IMR-90 (cell line): ENCODE results near the gene STARD13. TPM values are rescaled to one million over a fixed set of nuclear protein-coding genes. Genes with fewer than 3 reads are reported as not detected.

Experiments
- ATAC-seq: fragments of 200-7000 bp; cut with Tn5 transposase; 2 replicates; pipeline ENCODE4 v1.9.1; 2020; ENCODE audit warnings: low read depth, mild to moderate bottlenecking, moderate library complexity
- BruUV-seq: library from RNA; stranded (reverse); fragments of 400-500 nt; replicated peaks from 2 replicates; lab custom pipeline; 2021; lab: Mats Ljungman, UMichigan
- CTCF ChIA-PET: fragments of 300-600 bp; formaldehyde crosslinking; extraction: SDS; loops from one replicate; lab custom pipeline; 2021; ENCODE audit warnings: antibody characterized with exemption; lab: Yijun Ruan, JAX
- POLR2A ChIA-PET: fragments of 300-600 bp; sonication (Branson Sonifier 250); formaldehyde crosslinking; loops from one replicate; lab custom pipeline; 2022; ENCODE audit warnings: antibody characterized with exemption; ENCODE audit not compliant: unreplicated experiment; lab: Charles Lee
- DNase-seq: peaks from one replicate; pipeline ENCODE4 v3.0.0; 2013
- H2AFZ ChIP-seq: replicated peaks from 2 replicates; pipeline ENCODE3; 2013; ENCODE audit warnings: low read length, mild to moderate bottlenecking; ENCODE audit not compliant: poor library complexity
- H2AK5ac ChIP-seq: 2 replicates; pipeline ENCODE4 v1.6.1; 2013; ENCODE audit warnings: low read depth, low read length, inconsistent platforms
- H2AK9ac ChIP-seq: replicated peaks from 2 replicates; pipeline ENCODE3; 2013; ENCODE audit warnings: mild to moderate bottlenecking, low read depth, low read length, moderate library complexity; ENCODE audit not compliant: poor library complexity
- H2BK120ac ChIP-seq: 2 replicates; pipeline ENCODE4 v1.6.1; 2013; ENCODE audit warnings: low read depth, low read length, inconsistent platforms
- H2BK15ac ChIP-seq: 3 replicates; pipeline ENCODE4 v1.6.1; 2013; ENCODE audit warnings: low read depth, low read length, inconsistent platforms
- H2BK20ac ChIP-seq: 2 replicates; pipeline ENCODE4 v1.6.1; 2013; ENCODE audit warnings: low read depth, mild to moderate bottlenecking, inconsistent platforms, low read length, moderate library complexity
- H2BK5ac ChIP-seq: 2 replicates; pipeline ENCODE4 v1.6.1; 2013; ENCODE audit warnings: mild to moderate bottlenecking, low read depth, low read length, inconsistent platforms; ENCODE audit not compliant: poor library complexity, severe bottlenecking
- H3K14ac ChIP-seq: replicated peaks from 2 replicates; pipeline ENCODE4 v1.6.1; 2013; ENCODE audit warnings: low read depth, low read length, inconsistent platforms
- H3K18ac ChIP-seq: 2 replicates; pipeline ENCODE4 v1.6.1; 2013; ENCODE audit warnings: low read depth, low read length, control low read depth
- H3K23ac ChIP-seq: 2 replicates; pipeline ENCODE4 v1.6.1; 2013; ENCODE audit warnings: low read depth, low read length, inconsistent platforms
- H3K27ac ChIP-seq: 2 replicates; pipeline ENCODE4 v1.5.1; 2013; ENCODE audit warnings: mild to moderate bottlenecking, control low read depth, low read length; ENCODE audit not compliant: insufficient read depth
- H3K27me3 ChIP-seq: 2 replicates; pipeline ENCODE4 v1.6.1; 2013; ENCODE audit warnings: low read length; ENCODE audit not compliant: control insufficient read depth, insufficient read depth
- H3K36me3 ChIP-seq: 2 replicates; pipeline ENCODE4 v1.6.1; 2013; ENCODE audit warnings: low read length, mixed read lengths; ENCODE audit not compliant: control insufficient read depth, insufficient read depth
- H3K4ac ChIP-seq: 2 replicates; pipeline ENCODE4 v1.6.1; 2013; ENCODE audit warnings: low read depth, low read length, inconsistent platforms
- H3K4me1 ChIP-seq: 2 replicates; pipeline ENCODE4 v1.6.1; 2013; ENCODE audit warnings: low read length, mixed read lengths; ENCODE audit not compliant: control insufficient read depth, insufficient read depth
- H3K4me2 ChIP-seq: 2 replicates; pipeline ENCODE4 v1.6.1; 2013; ENCODE audit warnings: low read depth, mild to moderate bottlenecking, control low read depth, low read length, moderate library complexity
- H3K4me3 ChIP-seq: 2 replicates; pipeline ENCODE4 v1.5.1; 2013; ENCODE audit warnings: low read depth, mild to moderate bottlenecking, control low read depth, low read length, moderate library complexity; ENCODE audit not compliant: insufficient read depth
- H3K56ac ChIP-seq: 2 replicates; pipeline ENCODE4 v1.6.1; 2013; ENCODE audit warnings: low read length, inconsistent platforms; ENCODE audit not compliant: insufficient read depth; ENCODE audit errors: extremely low read depth
- H3K79me1 ChIP-seq, 2 experiments: 2 replicates each; pipeline ENCODE4 v1.6.1; 2013; ENCODE audit warnings: low read length in 2 of 2, inconsistent platforms in 1 of 2, low read depth in 1 of 2
- H3K9ac ChIP-seq: 2 replicates; pipeline ENCODE4 v1.6.1; 2013; ENCODE audit warnings: low read depth, low read length, control low read depth
- H3K9me1 ChIP-seq: 2 replicates; pipeline ENCODE4 v1.6.1; 2013; ENCODE audit warnings: low read length, inconsistent platforms; ENCODE audit not compliant: insufficient read depth
- H3K9me3 ChIP-seq: 2 replicates; pipeline ENCODE4 v1.6.1; 2013; ENCODE audit warnings: low read length; ENCODE audit not compliant: control insufficient read depth, insufficient read depth
- H4K20me1 ChIP-seq: 2 replicates; pipeline ENCODE4 v1.6.1; 2013; ENCODE audit warnings: low read length, inconsistent platforms; ENCODE audit not compliant: insufficient read depth
- H4K5ac ChIP-seq: 2 replicates; pipeline ENCODE4 v1.6.1; 2013; ENCODE audit warnings: mild to moderate bottlenecking, low read depth, low read length, control low read depth
- H4K8ac ChIP-seq, 2 experiments: 2 replicates each; pipeline ENCODE4 v1.6.1; 2013; ENCODE audit warnings: low read depth in 2 of 2, low read length in 2 of 2, control low read depth in 1 of 2, inconsistent platforms in 1 of 2
- H4K91ac ChIP-seq: 2 replicates; pipeline ENCODE4 v1.6.1; 2013; ENCODE audit warnings: low read depth, low read length, inconsistent platforms; ENCODE audit not compliant: insufficient read depth
- MAFK ChIP-seq: IDR thresholded peaks from 2 replicates; pipeline ENCODE4 v1.6.1; 2012; ENCODE audit warnings: low read depth, low read length, improper control_type of control experiment
- RCOR1 ChIP-seq: IDR thresholded peaks from 2 replicates; pipeline ENCODE4 v1.6.1; 2012; ENCODE audit warnings: mild to moderate bottlenecking, low read length, improper control_type of control experiment; ENCODE audit not compliant: insufficient replicate concordance
- WGBS, 2 experiments: methylation state at CpG; one replicate each; pipeline versions ENCODE4 v1.1.5 to v1.1.7; 2013; ENCODE audit warnings: missing lambda C conversion rate in 2 of 2; ENCODE audit not compliant: insufficient read length in 1 of 2; ENCODE audit errors: extremely low coverage in 2 of 2; 5-methylcytosine and 5-hydroxymethylcytosine counted together
- dilution Hi-C: fragments of 300-500 bp; cut with HindIII; formaldehyde crosslinking; loops from one replicate; pipeline ENCODE4 v1.14.3; 2018; ENCODE audit warnings: low sequenced_read_pairs; ENCODE audit not compliant: unreplicated experiment
- in situ Hi-C: fragments of 300-500 bp; cut with MboI; formaldehyde crosslinking; loops from 3 replicates; pipeline ENCODE4 v1.14.3; 2019; ENCODE audit warnings: low sequenced_read_pairs, inconsistent platforms, mixed read lengths
- intact Hi-C: fragments of 100-400 bp; cut with micrococcal nuclease; formaldehyde crosslinking; loops from 2 replicates; pipeline ENCODE4 v1.10.0; 2022
- polyA plus RNA-seq, 3 experiments: library from polyadenylated mRNA; depleted of rRNA; stranded (reverse); fragments of >200 nt; gene quantifications; 2 replicates each; pipeline ENCODE4 v1.2.3, GENCODE V29; 2012; ENCODE audit warnings: low replicate concordance in 1 of 3
- total RNA-seq: library from RNA; depleted of rRNA; stranded (reverse); fragments of >200 nt; gene quantifications from 2 replicates; pipeline ENCODE4 v1.2.3, GENCODE V29; 2012

STARD13 gene
- total and polyA plus RNA-seq, 2 of the 4 experiments (the other 2 are of a cell fraction) = 23.6 to 46.6 TPM

- no CpG with 5 or more reads among the region's 1 CpG for WGBS, 2 experiments
- H3K18ac ChIP-seq = peak overlapping the region; percentile 37; the same call in 1 of the 2 replicates
Measured at GRCh38 chr13:33283195-33283911, 2.2 kb downstream of the STARD13 start.

More at GRCh38 chr13:33283195-33283911, 2.2 kb downstream of the STARD13 start:
- H3K9me3 ChIP-seq = no peaks in the 10 kb centered on the region
- ChIA-PET CTCF (no interaction called here), POLR2A (no interaction called here)
- peak overlapping the region; percentile 35; the same call in 1 of the 2 replicates for H2BK20ac ChIP-seq
- no peak overlapping the region for H2AK5ac ChIP-seq
- H3K27me3 ChIP-seq = no peaks in the 10 kb centered on the region
- in situ Hi-C loops = loop anchor here (25.0 kb wide), 1 partner anchor 429 kb away; no protein-coding TSS in a partner anchor
- H4K20me1 ChIP-seq = no peaks in the 10 kb centered on the region; the same call in 1 of the 2 replicates
- H2BK15ac ChIP-seq = no peak overlapping the region
- intact Hi-C loops = loop anchor here (2.0 kb wide), 1 partner anchor 55 kb away; no protein-coding TSS in a partner anchor
- H3K23ac ChIP-seq = peak overlapping the region; percentile 32; the same call in 1 of the 2 replicates
- peak overlapping the region; percentile 9; the same call in 1 of the 2 replicates for H3K27ac ChIP-seq
- peak overlapping the region; percentile 90 for H2BK5ac ChIP-seq
- peak overlapping the region; percentile 56; the same call in 1 of the 2 replicates for H3K14ac ChIP-seq
- TF ChIP-seq MAFK = no peak
- TF ChIP-seq RCOR1 = peak; percentile 94
- ATAC-seq = no peak
- peak overlapping the region; percentile 21; the same call in 1 of the 2 replicates for H3K4ac ChIP-seq
- peak overlapping the region; percentile 68 for H3K4me3 ChIP-seq
- no peak overlapping the region for H2AFZ ChIP-seq
- H2BK120ac ChIP-seq = no peak overlapping the region; the same call in 1 of the 2 replicates
- DNase-seq = no peak
- peaks cover 3 to 42% of the 10 kb centered on the region in 2 experiments; a peak in 3 of 4 replicates for H3K79me1 ChIP-seq
- 0 out of 2 replicates have a peak overlapping the region, but pooled peaks have one; percentile 14 for H4K91ac ChIP-seq
- peak overlapping the region; percentile 93 for H3K4me2 ChIP-seq
- H3K4me1 ChIP-seq = peaks cover 12% of the 10 kb centered on the region
- 0 out of 2 replicates have a peak overlapping the region, but pooled peaks have one; percentile 4 for H3K56ac ChIP-seq
- no TSS peak for BruUV-seq
- H3K9ac ChIP-seq = no peak overlapping the region; the same call in 1 of the 2 replicates
- H4K8ac ChIP-seq = peak overlapping the region in 1 of 2 experiments; percentile 31; a peak in 1 of 4 replicates
- dilution Hi-C loops = no loop called here
- peaks cover 12% of the 10 kb centered on the region for H3K36me3 ChIP-seq
- H4K5ac ChIP-seq = no peak overlapping the region
- no peak overlapping the region for H2AK9ac ChIP-seq
- peaks cover 3% of the 10 kb centered on the region; the same call in 1 of the 2 replicates for H3K9me1 ChIP-seq
